Activated naive CD8-positive, alpha-beta T cell (primary cell): Measurements from ENCODE around the gene GNA15.

Experiments
- H3K27ac Mint-ChIP-seq: one replicate; pipeline ENCODE4 v1.8.0; 2021; ENCODE audit warnings: mixed read lengths
- H3K27me3 Mint-ChIP-seq: one replicate; pipeline ENCODE4 v1.8.0; 2021; ENCODE audit warnings: mixed read lengths
- H3K36me3 Mint-ChIP-seq: one replicate; pipeline ENCODE4 v1.8.0; 2021; ENCODE audit warnings: mixed read lengths
- H3K4me1 Mint-ChIP-seq: one replicate; pipeline ENCODE4 v1.8.0; 2021; ENCODE audit warnings: low read depth, mixed read lengths
- H3K4me3 Mint-ChIP-seq: one replicate; pipeline ENCODE4 v1.8.0; 2021; ENCODE audit warnings: mild to moderate bottlenecking, mixed read lengths
- H3K9me3 Mint-ChIP-seq: one replicate; pipeline ENCODE4 v1.8.0; 2021; ENCODE audit warnings: low read depth, mixed read lengths

Gene GNA15

GRCh38 chr19:3123088-3123721, 12.6 kb upstream of the GNA15 start:
- Mint-ChIP-seq H3K36me3 (no peaks in the 10 kb centered on the region), H3K9me3 (no peaks in the 10 kb centered on the region), H3K27me3 (no peaks in the 10 kb centered on the region), H3K4me1 (no peaks in the 10 kb centered on the region), H3K27ac (no peak overlapping the region), H3K4me3 (no peak overlapping the region)

GRCh38 chr19:3123956-3124355, 11.9 kb upstream of the GNA15 start:
- Mint-ChIP-seq H3K9me3 (no peaks in the 10 kb centered on the region), H3K36me3 (no peaks in the 10 kb centered on the region), H3K27me3 (no peaks in the 10 kb centered on the region), H3K4me3 (no peak overlapping the region), H3K4me1 (peaks cover under 1% of the 10 kb centered on the region), H3K27ac (no peak overlapping the region)

- Mint-ChIP-seq H3K27ac (no peak overlapping the region), H3K36me3 (no peaks in the 10 kb centered on the region), H3K9me3 (no peaks in the 10 kb centered on the region), H3K27me3 (no peaks in the 10 kb centered on the region), H3K4me3 (no peak overlapping the region), H3K4me1 (peaks cover 4% of the 10 kb centered on the region)
Measured at GRCh38 chr19:3124630-3125029, 11.2 kb upstream of the GNA15 start.

GRCh38 chr19:3125900-3126524, 9.8 kb upstream of the GNA15 start:
- no peaks in the 10 kb centered on the region for H3K27me3 Mint-ChIP-seq
- H3K27ac Mint-ChIP-seq = no peak overlapping the region

GRCh38 chr19:3129112-3129511, 6.7 kb upstream of the GNA15 start:
- Mint-ChIP-seq H3K27ac (no peak overlapping the region), H3K4me3 (no peak overlapping the region), H3K9me3 (no peaks in the 10 kb centered on the region), H3K27me3 (no peaks in the 10 kb centered on the region), H3K4me1 (peaks cover 17% of the 10 kb centered on the region), H3K36me3 (no peaks in the 10 kb centered on the region)

More at GRCh38 chr19:3125900-3126524, 9.8 kb upstream of the GNA15 start:
- H3K4me3 Mint-ChIP-seq = no peak overlapping the region
- H3K4me1 Mint-ChIP-seq = peaks cover 4% of the 10 kb centered on the region
- H3K36me3 Mint-ChIP-seq = no peaks in the 10 kb centered on the region
- no peaks in the 10 kb centered on the region for H3K9me3 Mint-ChIP-seq

GRCh38 chr19:3131168-3131567, 4.7 kb upstream of the GNA15 start:
- no peaks in the 10 kb centered on the region for H3K9me3 Mint-ChIP-seq
- peaks cover 2% of the 10 kb centered on the region for H3K27me3 Mint-ChIP-seq
- H3K4me1 Mint-ChIP-seq = peaks cover 19% of the 10 kb centered on the region
- H3K4me3 Mint-ChIP-seq = no peak overlapping the region
- no peaks in the 10 kb centered on the region for H3K36me3 Mint-ChIP-seq
- H3K27ac Mint-ChIP-seq = no peak overlapping the region

- Mint-ChIP-seq H3K27me3 (peaks cover 6% of the 10 kb centered on the region), H3K4me3 (peak overlapping the region; percentile 32), H3K4me1 (peaks cover 23% of the 10 kb centered on the region), H3K36me3 (no peaks in the 10 kb centered on the region), H3K9me3 (no peaks in the 10 kb centered on the region), H3K27ac (no peak overlapping the region)
Measured at GRCh38 chr19:3132971-3133792, 2.7 kb upstream of the GNA15 start.

- Mint-ChIP-seq H3K4me3 (peak overlapping the region; percentile 32), H3K9me3 (no peaks in the 10 kb centered on the region), H3K27ac (no peak overlapping the region), H3K36me3 (no peaks in the 10 kb centered on the region), H3K4me1 (peaks cover 23% of the 10 kb centered on the region), H3K27me3 (peaks cover 6% of the 10 kb centered on the region)
Measured at GRCh38 chr19:3133793-3134116, 2.1 kb upstream of the GNA15 start.

- Mint-ChIP-seq H3K9me3 (no peaks in the 10 kb centered on the region), H3K4me3 (peak overlapping the region; percentile 42), H3K4me1 (peaks cover 24% of the 10 kb centered on the region), H3K27me3 (peaks cover 6% of the 10 kb centered on the region), H3K36me3 (peaks cover 5% of the 10 kb centered on the region), H3K27ac (no peak overlapping the region)
Measured at GRCh38 chr19:3136684-3137055, 837 bp downstream of the GNA15 start.

- H3K27me3 Mint-ChIP-seq = peaks cover 6% of the 10 kb centered on the region
- H3K4me3 Mint-ChIP-seq = peak overlapping the region; percentile 42
- no peak overlapping the region for H3K27ac Mint-ChIP-seq
- H3K36me3 Mint-ChIP-seq = peaks cover 5% of the 10 kb centered on the region
- no peaks in the 10 kb centered on the region for H3K9me3 Mint-ChIP-seq
- peaks cover 25% of the 10 kb centered on the region for H3K4me1 Mint-ChIP-seq
Measured at GRCh38 chr19:3137119-3137518, 1.3 kb downstream of the GNA15 start.

- Mint-ChIP-seq H3K4me1 (peaks cover 25% of the 10 kb centered on the region), H3K27me3 (peaks cover 6% of the 10 kb centered on the region), H3K9me3 (no peaks in the 10 kb centered on the region), H3K36me3 (peaks cover 5% of the 10 kb centered on the region), H3K27ac (no peak overlapping the region), H3K4me3 (no peak overlapping the region)
Measured at GRCh38 chr19:3138268-3138667, 2.4 kb downstream of the GNA15 start.

GRCh38 chr19:3140667-3141038, 4.8 kb downstream of the GNA15 start:
- peaks cover 4% of the 10 kb centered on the region for H3K27me3 Mint-ChIP-seq
- H3K4me3 Mint-ChIP-seq = no peak overlapping the region
- peak overlapping the region; percentile 22 for H3K27ac Mint-ChIP-seq
- peaks cover 5% of the 10 kb centered on the region for H3K36me3 Mint-ChIP-seq
- H3K9me3 Mint-ChIP-seq = no peaks in the 10 kb centered on the region
- peaks cover 16% of the 10 kb centered on the region for H3K4me1 Mint-ChIP-seq

- Mint-ChIP-seq H3K9me3 (no peaks in the 10 kb centered on the region), H3K27me3 (no peaks in the 10 kb centered on the region), H3K4me3 (no peak overlapping the region), H3K4me1 (peaks cover 14% of the 10 kb centered on the region), H3K36me3 (peaks cover 5% of the 10 kb centered on the region), H3K27ac (no peak overlapping the region)
Measured at GRCh38 chr19:3142292-3142670, 6.4 kb downstream of the GNA15 start.

GRCh38 chr19:3142781-3143337, 7.0 kb downstream of the GNA15 start:
- peaks cover 14% of the 10 kb centered on the region for H3K4me1 Mint-ChIP-seq
- H3K27ac Mint-ChIP-seq = no peak overlapping the region
- H3K4me3 Mint-ChIP-seq = no peak overlapping the region
- no peaks in the 10 kb centered on the region for H3K9me3 Mint-ChIP-seq
- peaks cover 5% of the 10 kb centered on the region for H3K36me3 Mint-ChIP-seq
- H3K27me3 Mint-ChIP-seq = no peaks in the 10 kb centered on the region

GRCh38 chr19:3145909-3146676, 10.3 kb downstream of the GNA15 start:
- no peak overlapping the region for H3K4me3 Mint-ChIP-seq
- no peaks in the 10 kb centered on the region for H3K36me3 Mint-ChIP-seq
- H3K27ac Mint-ChIP-seq = no peak overlapping the region

More at GRCh38 chr19:3145909-3146676, 10.3 kb downstream of the GNA15 start:
- Mint-ChIP-seq H3K9me3 (no peaks in the 10 kb centered on the region), H3K27me3 (no peaks in the 10 kb centered on the region), H3K4me1 (peaks cover 10% of the 10 kb centered on the region)
